Osteoblast (primary cell): ENCODE data around the gene EXD3. TPM values are rescaled to one million over a fixed set of nuclear protein-coding genes. Genes with fewer than 3 reads are reported as not detected.
A peak's percentile ranks its signal among the peaks of the same experiment; 100 is the strongest.

Experiments used
- DNase-seq: peaks from one replicate; pipeline ENCODE4 v3.0.0; 2011; ENCODE audit warnings: low spot score, mixed read lengths; ENCODE audit not compliant: insufficient read length; ENCODE audit errors: missing footprints
- H2AFZ ChIP-seq: 2 replicates; pipeline ENCODE4 v1.6.0; 2011; ENCODE audit warnings: mild to moderate bottlenecking, low read length
- H3K27ac ChIP-seq: 2 replicates; pipeline ENCODE4 v1.5.1; 2011; ENCODE audit warnings: mild to moderate bottlenecking, low read depth, low read length, moderate library complexity
- H3K27me3 ChIP-seq: 2 replicates; pipeline ENCODE4 v1.6.0; 2012; ENCODE audit warnings: mild to moderate bottlenecking, control low read depth, inconsistent platforms, low read length, moderate library complexity; ENCODE audit not compliant: insufficient read depth
- H3K36me3 ChIP-seq: 2 replicates; pipeline ENCODE4 v1.5.1; 2011; ENCODE audit warnings: mild to moderate bottlenecking, low read length, control low read depth, moderate library complexity; ENCODE audit not compliant: insufficient read depth
- H3K4me1 ChIP-seq: 2 replicates; pipeline ENCODE4 v1.5.1; 2011; ENCODE audit warnings: mild to moderate bottlenecking, low read length, control low read depth, moderate library complexity; ENCODE audit not compliant: insufficient read depth
- H3K4me2 ChIP-seq: 2 replicates; pipeline ENCODE4 v1.6.0; 2011; ENCODE audit warnings: mild to moderate bottlenecking, low read length; ENCODE audit not compliant: insufficient read depth
- H3K4me3 ChIP-seq: fragments of 200-600 bp; sonication (generic); 3 replicates; pipeline ENCODE4 v1.5.1; 2012; ENCODE audit warnings: mild to moderate bottlenecking, low read length, inconsistent platforms; ENCODE audit not compliant: insufficient read depth
- H3K79me2 ChIP-seq: 2 replicates; pipeline ENCODE4 v1.6.0; 2012; ENCODE audit warnings: mild to moderate bottlenecking, low read length, control low read depth, inconsistent platforms; ENCODE audit not compliant: insufficient read depth
- H3K9me3 ChIP-seq: 2 replicates; pipeline ENCODE4 v1.5.1; 2011; ENCODE audit warnings: low read depth, low read length, control low read depth
- H4K20me1 ChIP-seq: 2 replicates; pipeline ENCODE4 v1.6.0; 2012; ENCODE audit warnings: mild to moderate bottlenecking, low read length, control low read depth; ENCODE audit not compliant: insufficient read depth
- total RNA-seq: library from RNA; depleted of rRNA; stranded (reverse); fragments of >200 nt; gene quantifications from 2 replicates; pipeline ENCODE4 v1.2.3, GENCODE V29; 2012
- TF ChIP-seq, protein P1 (sequence below): IDR thresholded peaks from 2 replicates; pipeline ENCODE4 v1.5.1; 2011; ENCODE audit warnings: mild to moderate bottlenecking, low read depth, low read length, moderate library complexity; ENCODE audit errors: extremely low read depth

Gene EXD3
- total RNA-seq, 1 donor: 7.6 TPM

DNA sequence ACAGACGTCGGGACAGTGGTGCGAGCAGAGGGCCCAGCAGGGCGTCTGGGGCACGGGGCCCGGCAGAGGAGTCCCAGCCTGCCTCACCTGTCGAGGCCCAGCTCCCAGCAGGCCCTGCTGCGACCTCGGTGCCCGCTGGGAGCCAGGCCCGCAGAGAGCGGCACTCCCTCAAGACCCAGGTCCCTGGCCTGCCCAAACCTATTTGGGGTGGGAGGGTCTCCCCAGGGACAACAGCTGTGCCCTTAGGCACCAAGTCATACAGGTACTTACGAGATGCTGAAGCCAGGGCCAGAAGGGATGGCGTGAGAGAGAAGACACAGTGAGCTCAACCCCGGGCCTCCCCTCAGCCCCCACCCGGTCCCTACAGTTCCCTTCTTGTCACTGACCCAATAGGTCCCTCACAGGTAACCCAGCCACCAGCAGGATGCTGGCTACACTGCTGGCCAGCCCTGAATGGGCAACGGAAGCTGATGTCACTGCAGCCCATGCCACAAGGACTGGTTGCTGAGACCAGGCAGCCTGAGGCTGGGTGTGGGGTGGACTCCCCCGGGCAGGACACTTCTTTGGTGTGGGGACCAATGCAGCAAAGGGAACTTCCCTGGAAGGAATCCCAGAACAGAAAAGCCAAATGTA, 32.5 kb upstream of the EXD3 start:
- Histone ChIP-seq H3K9me3 (no peaks in the 10 kb centered on the region), H3K4me2 (no peak overlapping the region), H3K27me3 (no peaks in the 10 kb centered on the region), H2AFZ (no peak overlapping the region), H3K79me2 (peaks cover 11% of the 10 kb centered on the region), H4K20me1 (peaks cover 39% of the 10 kb centered on the region), H3K27ac (no peak overlapping the region), H3K4me1 (peaks cover 31% of the 10 kb centered on the region), H3K4me3 (no peak overlapping the region), H3K36me3 (peaks cover 23% of the 10 kb centered on the region)
- peak; percentile 58 for DNase-seq
- TF ChIP-seq, protein P1, sequence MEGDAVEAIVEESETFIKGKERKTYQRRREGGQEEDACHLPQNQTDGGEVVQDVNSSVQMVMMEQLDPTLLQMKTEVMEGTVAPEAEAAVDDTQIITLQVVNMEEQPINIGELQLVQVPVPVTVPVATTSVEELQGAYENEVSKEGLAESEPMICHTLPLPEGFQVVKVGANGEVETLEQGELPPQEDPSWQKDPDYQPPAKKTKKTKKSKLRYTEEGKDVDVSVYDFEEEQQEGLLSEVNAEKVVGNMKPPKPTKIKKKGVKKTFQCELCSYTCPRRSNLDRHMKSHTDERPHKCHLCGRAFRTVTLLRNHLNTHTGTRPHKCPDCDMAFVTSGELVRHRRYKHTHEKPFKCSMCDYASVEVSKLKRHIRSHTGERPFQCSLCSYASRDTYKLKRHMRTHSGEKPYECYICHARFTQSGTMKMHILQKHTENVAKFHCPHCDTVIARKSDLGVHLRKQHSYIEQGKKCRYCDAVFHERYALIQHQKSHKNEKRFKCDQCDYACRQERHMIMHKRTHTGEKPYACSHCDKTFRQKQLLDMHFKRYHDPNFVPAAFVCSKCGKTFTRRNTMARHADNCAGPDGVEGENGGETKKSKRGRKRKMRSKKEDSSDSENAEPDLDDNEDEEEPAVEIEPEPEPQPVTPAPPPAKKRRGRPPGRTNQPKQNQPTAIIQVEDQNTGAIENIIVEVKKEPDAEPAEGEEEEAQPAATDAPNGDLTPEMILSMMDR: no peak

DNA sequence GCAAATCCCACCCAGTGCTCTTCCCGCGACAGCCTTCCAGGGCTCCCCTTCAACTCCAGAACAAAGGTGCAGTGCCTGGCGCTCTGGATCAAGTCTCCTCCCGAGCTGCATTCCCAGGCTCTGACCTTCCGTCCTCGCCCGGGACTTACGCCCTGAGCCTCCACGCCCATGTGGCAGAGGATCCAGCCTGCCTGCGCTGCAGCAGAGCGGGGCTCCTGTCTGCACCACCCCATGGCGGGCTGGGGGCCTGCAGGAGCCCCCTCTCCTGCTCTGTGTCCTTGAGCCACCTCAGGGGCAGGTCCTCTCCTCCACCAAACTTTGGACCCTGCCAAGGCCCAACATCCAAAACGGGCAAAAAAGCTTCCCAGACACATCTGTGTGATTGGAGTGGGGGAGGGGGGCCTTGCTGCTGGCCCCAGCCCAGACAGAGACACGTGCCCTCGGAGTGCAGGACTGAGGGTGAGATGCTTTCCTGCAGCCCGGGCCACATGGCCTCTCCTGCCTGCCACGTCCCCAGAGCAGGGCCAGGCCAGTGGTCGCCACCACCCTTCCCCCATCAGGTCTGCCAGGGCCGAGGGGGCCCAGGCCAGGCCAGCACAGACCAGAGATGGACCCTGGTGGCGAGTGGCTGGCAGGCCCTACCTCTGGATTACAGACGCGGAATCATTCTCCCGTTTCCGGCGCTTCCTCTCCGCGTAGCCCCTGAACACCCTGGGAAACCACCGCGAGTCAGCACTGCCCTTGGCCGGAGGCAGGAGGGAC, 31.8 kb upstream of the EXD3 start:
- no peak overlapping the region for H3K27ac ChIP-seq
- no peaks in the 10 kb centered on the region for H3K27me3 ChIP-seq
- peaks cover 11% of the 10 kb centered on the region for H3K79me2 ChIP-seq
- H4K20me1 ChIP-seq: peaks cover 39% of the 10 kb centered on the region
- TF ChIP-seq, protein P1: no peak
- DNase-seq: peak; percentile 82
- H3K4me2 ChIP-seq: no peak overlapping the region
- peaks cover 23% of the 10 kb centered on the region for H3K36me3 ChIP-seq
- H3K4me3 ChIP-seq: no peak overlapping the region
- peaks cover 30% of the 10 kb centered on the region for H3K4me1 ChIP-seq
- no peak overlapping the region for H2AFZ ChIP-seq
- no peaks in the 10 kb centered on the region for H3K9me3 ChIP-seq

DNA sequence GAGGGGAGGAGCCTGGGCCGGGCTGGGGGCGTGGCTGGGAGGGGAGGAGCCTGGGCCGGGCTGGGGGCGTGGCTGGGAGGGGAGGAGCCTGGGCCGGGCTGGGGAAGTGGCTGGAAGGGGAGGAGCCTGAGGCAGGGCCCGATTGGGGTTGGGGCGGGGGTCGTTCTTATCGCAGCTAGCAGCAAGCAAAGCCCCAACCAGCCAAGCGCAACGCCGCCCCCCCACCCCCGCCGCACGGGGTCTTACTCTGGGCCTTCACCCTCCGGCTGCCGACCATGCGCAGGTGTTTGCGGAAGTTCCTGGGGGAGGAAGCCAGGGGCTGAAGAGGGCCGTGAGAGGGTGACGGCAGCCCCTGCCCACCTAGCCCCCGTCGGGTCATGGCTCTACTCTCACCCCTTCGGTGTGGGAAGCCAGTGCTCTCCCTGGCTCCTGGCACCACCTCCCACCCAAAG, 31.2 kb upstream of the EXD3 start:
- Histone ChIP-seq H4K20me1 (peaks cover 39% of the 10 kb centered on the region), H3K4me3 (no peak overlapping the region), H3K27me3 (no peaks in the 10 kb centered on the region), H3K4me1 (peaks cover 25% of the 10 kb centered on the region), H3K79me2 (peaks cover 11% of the 10 kb centered on the region), H2AFZ (no peak overlapping the region), H3K27ac (no peak overlapping the region), H3K4me2 (no peak overlapping the region), H3K9me3 (no peaks in the 10 kb centered on the region), H3K36me3 (peaks cover 23% of the 10 kb centered on the region)
- TF ChIP-seq, protein P1: no peak
- peak; percentile 87 for DNase-seq

DNA sequence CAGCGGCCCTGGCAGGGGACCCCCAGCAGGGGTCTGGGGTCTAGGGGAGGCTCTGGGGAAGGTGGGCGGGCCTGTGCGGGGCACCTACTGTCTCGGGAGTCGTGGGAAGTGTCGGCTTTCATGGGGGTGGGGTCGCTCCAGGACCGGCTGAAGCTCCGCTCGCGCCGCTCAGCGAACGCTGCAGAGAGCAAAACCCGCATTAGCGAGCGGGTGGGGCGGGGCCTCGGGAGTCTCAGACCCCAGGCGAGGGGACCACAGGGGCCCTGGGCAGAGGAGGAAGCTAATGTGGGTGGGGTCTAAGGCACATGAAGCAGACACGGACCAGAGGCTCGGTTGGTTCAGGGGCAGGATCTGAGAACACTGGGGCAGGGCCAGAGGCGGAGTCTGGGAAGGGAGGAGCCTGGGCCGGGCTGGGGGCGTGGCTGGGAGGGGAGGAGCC, 30.7 kb upstream of the EXD3 start:
- DNase-seq: peak; percentile 97
- peaks cover 25% of the 10 kb centered on the region for H3K4me1 ChIP-seq
- no peak overlapping the region for H2AFZ ChIP-seq
- H3K79me2 ChIP-seq: peaks cover 9% of the 10 kb centered on the region
- no peaks in the 10 kb centered on the region for H3K27me3 ChIP-seq
- peaks cover 39% of the 10 kb centered on the region for H4K20me1 ChIP-seq
- no peak overlapping the region for H3K4me2 ChIP-seq
- TF ChIP-seq, protein P1: no peak
- H3K36me3 ChIP-seq: peaks cover 23% of the 10 kb centered on the region
- H3K4me3 ChIP-seq: no peak overlapping the region
- no peak overlapping the region for H3K27ac ChIP-seq
- no peaks in the 10 kb centered on the region for H3K9me3 ChIP-seq
